Measurements from ENCODE around the gene TNNI2.

DNA sequence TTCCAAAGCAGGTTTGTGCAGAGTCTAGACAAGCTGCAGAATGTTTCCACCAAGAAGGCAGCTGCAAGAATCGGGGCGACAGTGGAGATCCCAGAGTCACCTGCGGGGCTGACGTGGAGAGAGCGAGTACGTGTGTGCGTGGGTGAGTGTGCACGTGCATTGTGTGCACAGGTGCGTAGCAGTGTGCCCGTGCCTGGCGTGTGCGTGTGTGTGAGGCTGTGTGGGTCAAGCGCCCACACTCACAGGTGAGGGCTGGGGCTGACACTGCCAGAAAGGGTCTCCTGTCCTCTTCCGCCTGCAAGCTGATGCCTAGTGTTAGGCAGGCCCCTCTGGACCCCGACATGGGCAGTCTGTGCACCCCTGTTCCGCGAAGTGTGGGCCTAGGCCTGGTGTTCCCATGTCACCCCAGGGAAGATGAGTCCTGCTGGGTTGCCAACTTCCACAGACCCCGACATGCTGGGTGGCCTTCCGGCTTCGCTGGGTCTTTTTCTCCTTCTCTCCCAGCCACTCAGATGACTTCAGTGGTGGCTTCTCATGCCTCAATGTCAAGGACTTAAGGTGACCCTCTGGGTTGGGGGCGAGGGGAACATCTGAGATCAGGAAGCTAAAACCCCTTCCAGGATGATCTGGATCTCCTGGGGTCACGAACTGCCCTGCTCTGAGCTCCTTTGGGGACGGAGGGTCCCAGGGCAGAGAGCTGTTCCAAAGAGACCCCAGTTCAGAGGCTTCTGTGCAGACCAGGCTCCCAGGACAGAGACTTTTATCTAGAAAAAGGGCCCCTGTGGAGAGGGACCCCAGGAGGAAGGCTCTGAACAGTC, 14.4 kb upstream of the TNNI2 start:
- TF ChIP-seq, protein P1, sequence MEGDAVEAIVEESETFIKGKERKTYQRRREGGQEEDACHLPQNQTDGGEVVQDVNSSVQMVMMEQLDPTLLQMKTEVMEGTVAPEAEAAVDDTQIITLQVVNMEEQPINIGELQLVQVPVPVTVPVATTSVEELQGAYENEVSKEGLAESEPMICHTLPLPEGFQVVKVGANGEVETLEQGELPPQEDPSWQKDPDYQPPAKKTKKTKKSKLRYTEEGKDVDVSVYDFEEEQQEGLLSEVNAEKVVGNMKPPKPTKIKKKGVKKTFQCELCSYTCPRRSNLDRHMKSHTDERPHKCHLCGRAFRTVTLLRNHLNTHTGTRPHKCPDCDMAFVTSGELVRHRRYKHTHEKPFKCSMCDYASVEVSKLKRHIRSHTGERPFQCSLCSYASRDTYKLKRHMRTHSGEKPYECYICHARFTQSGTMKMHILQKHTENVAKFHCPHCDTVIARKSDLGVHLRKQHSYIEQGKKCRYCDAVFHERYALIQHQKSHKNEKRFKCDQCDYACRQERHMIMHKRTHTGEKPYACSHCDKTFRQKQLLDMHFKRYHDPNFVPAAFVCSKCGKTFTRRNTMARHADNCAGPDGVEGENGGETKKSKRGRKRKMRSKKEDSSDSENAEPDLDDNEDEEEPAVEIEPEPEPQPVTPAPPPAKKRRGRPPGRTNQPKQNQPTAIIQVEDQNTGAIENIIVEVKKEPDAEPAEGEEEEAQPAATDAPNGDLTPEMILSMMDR (IDR thresholded peaks at IDR 0.05): no peak
- TF ChIP-seq POLR2AphosphoS5 (IDR thresholded peaks at IDR 0.05) (no peak), POLR2A (IDR thresholded peaks at IDR 0.05; ENCODE audit: low read depth) (no peak)

Data from esophagus muscularis mucosa (tissue), 3 donors.